SK-N-SH treated with all-trans-retinoic acid at 6 μM for 48 hours (cell line): ENCODE results near the gene ZSWIM9.

Experiments used
- ESRRG ChIP-seq: fragments of 250-450 bp; sonication (Bioruptor Pico); IDR thresholded peaks from 2 replicates; pipeline ENCODE4 v1.6.1; 2021; ENCODE audit warnings: mild to moderate bottlenecking
- OSR1 ChIP-seq: fragments of 250-450 bp; sonication (Bioruptor Pico); IDR thresholded peaks from 2 replicates; pipeline ENCODE4 v1.8.0; 2022; ENCODE audit warnings: moderate library complexity, mild to moderate bottlenecking, inconsistent platforms
- TF ChIP-seq, protein P1 (sequence below): fragments of 250-450 bp; sonication (Bioruptor Pico); IDR thresholded peaks from 2 replicates; pipeline ENCODE4 v1.8.0; 2020; ENCODE audit warnings: mild to moderate bottlenecking, moderate library complexity, borderline replicate concordance
- TF ChIP-seq, protein P2 (sequence below): fragments of 250-450 bp; sonication (Bioruptor Pico); IDR thresholded peaks from 2 replicates; pipeline ENCODE4 v1.5.1; 2021; ENCODE audit warnings: mild to moderate bottlenecking, moderate library complexity

DNA sequence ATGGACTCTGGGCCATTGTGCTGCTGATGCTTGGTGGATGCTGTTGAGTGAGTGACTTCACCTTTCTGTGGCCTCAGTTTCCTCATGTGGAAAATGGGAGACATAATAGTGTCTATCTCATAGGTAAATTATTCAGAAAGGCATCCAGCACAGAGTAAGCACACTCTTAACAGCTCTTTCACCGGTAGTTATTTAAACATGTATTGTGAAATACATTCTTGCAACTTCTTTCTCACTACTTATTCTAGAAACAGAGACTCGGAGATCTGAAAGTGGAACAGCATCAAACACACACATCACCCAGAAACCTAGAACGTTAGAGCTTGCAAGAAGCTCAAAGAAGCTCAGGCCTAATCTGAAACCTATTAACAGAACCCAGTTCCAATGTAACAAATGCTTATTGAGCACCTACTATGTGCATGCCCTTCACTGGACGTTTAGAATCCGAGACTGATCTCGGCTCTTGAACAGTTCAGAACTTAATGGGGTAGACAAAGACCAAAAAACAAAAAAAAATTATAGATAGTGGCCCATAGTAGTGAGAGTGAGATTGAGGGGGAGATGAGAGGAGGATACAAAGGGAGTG, 4.1 kb downstream of the ZSWIM9 start:
- TF ChIP-seq OSR1 (no peak), ESRRG (CRISPR knock-in tag) (no peak)
- TF ChIP-seq, protein P1, sequence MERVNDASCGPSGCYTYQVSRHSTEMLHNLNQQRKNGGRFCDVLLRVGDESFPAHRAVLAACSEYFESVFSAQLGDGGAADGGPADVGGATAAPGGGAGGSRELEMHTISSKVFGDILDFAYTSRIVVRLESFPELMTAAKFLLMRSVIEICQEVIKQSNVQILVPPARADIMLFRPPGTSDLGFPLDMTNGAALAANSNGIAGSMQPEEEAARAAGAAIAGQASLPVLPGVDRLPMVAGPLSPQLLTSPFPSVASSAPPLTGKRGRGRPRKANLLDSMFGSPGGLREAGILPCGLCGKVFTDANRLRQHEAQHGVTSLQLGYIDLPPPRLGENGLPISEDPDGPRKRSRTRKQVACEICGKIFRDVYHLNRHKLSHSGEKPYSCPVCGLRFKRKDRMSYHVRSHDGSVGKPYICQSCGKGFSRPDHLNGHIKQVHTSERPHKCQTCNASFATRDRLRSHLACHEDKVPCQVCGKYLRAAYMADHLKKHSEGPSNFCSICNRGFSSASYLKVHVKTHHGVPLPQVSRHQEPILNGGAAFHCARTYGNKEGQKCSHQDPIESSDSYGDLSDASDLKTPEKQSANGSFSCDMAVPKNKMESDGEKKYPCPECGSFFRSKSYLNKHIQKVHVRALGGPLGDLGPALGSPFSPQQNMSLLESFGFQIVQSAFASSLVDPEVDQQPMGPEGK (CRISPR knock-in tag): no peak
- TF ChIP-seq, protein P2, sequence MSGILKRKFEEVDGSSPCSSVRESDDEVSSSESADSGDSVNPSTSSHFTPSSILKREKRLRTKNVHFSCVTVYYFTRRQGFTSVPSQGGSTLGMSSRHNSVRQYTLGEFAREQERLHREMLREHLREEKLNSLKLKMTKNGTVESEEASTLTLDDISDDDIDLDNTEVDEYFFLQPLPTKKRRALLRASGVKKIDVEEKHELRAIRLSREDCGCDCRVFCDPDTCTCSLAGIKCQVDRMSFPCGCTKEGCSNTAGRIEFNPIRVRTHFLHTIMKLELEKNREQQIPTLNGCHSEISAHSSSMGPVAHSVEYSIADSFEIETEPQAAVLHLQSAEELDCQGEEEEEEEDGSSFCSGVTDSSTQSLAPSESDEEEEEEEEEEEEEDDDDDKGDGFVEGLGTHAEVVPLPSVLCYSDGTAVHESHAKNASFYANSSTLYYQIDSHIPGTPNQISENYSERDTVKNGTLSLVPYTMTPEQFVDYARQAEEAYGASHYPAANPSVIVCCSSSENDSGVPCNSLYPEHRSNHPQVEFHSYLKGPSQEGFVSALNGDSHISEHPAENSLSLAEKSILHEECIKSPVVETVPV (CRISPR knock-in tag): no peak
